ENCODE measurements around the gene LIN28A.

The LIN28A gene

GRCh38 chr1:26432793-26433192 is 22.2 kb downstream of the LIN28A start:
- in situ Hi-C loops (cut with MboI; ENCODE audit: low sequenced_read_pairs): no loop called here

- in situ Hi-C loops (cut with MboI; ENCODE audit: low sequenced_read_pairs): no loop called here
Observed at GRCh38 chr1:26434161-26434752, 23.6 kb downstream of the LIN28A start.

GRCh38 chr1:26438041-26438440 is 27.4 kb downstream of the LIN28A start:
- in situ Hi-C loops (cut with MboI; ENCODE audit: low sequenced_read_pairs): no loop called here

- in situ Hi-C loops (cut with MboI; ENCODE audit: low sequenced_read_pairs): no loop called here
Observed at GRCh38 chr1:26440259-26440658, 29.6 kb downstream of the LIN28A start.

- in situ Hi-C loops (cut with MboI; ENCODE audit: low sequenced_read_pairs): no loop called here
Observed at GRCh38 chr1:26449868-26450267, 39.3 kb downstream of the LIN28A start.

DNA sequence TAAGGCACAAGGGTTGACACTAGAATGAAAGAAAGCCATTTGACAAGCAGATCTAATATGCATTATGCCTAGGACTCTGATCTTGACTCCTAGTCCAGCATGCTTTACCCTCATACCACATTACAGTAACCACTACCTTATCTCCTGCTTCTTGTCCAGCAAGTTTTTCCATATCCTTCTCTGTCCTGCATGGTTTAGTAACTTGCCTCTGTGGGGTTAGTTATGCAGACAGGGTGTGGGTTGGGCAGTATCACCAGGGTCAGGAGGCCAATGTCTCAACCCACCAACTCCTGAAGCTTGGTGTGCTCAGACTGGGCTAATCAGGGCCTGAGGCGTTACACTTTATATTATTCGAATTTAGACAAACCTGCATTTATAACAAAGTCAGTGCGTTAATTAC is 40.3 kb downstream of the LIN28A start:
- in situ Hi-C loops (cut with MboI; ENCODE audit: low sequenced_read_pairs): no loop called here

DNA sequence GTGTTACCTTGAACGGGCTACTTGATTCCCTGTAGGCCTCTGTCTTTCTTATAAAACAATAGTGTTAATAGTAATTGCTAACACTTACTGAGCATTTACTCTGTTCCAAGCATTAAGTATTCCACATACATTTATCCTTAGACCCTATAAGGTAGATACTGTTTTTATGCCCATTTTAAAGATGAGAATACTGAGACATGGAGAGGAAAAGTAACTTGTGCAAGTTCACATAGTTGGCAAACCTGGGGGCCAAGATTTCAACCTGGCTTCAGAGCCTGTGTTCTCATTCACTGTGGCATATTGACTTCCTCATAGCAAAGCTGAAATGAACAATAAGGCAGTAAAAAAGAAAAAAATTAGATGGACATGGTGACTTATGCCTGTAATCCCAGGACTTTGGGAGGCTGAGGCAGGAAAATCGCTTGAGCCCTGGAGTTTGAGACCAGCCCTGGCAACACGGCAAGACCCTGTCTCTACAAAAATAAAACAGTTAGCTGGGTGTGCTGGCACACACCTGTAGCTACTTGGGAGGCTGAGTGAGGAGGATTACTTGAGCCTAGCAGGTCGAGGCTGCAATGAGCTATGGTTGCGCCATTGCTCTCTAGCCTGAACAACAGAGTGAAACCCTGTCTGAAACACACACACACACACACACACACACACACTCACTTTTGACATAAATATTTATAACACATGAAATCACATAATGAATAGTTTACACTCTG is 42.0 kb downstream of the LIN28A start:
- in situ Hi-C loops (cut with MboI; ENCODE audit: low sequenced_read_pairs): no loop called here

GRCh38 chr1:26459148-26459547 is 48.5 kb downstream of the LIN28A start:
- in situ Hi-C loops (cut with MboI; ENCODE audit: low sequenced_read_pairs): no loop called here

DNA sequence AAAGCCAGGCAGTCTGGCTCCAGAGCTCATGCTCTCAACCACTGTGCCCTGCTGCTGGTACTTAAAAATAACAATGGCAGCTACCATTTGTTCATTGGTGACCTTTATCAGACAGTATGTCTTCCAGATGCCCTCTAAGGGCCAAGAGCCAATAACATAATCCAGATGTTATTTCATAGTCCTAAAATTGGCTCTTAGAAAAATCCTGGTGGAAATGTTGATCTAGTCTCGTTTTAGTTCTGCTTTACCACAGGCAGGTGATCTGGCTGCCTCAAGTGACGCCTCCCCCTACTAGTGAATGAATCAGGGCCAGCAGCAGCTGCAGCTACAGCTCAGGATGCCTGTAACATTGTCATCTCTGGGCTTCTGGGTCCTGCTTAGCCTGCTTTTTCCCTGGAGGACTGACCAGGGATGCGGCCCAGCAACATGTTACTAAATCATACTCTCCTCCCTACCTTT is 49.0 kb downstream of the LIN28A start:
- in situ Hi-C loops (cut with MboI; ENCODE audit: low sequenced_read_pairs): no loop called here

DNA sequence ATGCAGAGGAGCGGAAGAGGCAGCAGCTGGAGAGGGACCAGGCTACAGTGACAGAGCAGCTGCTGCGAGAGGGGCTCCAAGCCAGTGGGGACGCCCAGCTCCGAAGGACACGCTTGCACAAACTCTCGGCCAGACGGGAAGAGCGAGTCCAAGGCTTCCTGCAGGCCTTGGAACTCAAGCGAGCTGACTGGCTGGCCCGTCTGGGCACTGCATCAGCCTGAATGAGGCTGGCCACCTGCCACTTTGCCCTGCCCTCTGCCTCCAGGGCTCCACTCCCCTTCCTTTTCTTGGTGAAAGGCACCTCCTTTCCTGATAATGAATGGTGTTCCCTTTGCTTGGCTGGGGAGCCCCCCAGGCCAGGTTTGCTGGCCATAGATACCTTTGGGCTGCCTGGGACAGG is 58.3 kb downstream of the LIN28A start:
- in situ Hi-C loops (cut with MboI; ENCODE audit: low sequenced_read_pairs): no loop called here

DNA sequence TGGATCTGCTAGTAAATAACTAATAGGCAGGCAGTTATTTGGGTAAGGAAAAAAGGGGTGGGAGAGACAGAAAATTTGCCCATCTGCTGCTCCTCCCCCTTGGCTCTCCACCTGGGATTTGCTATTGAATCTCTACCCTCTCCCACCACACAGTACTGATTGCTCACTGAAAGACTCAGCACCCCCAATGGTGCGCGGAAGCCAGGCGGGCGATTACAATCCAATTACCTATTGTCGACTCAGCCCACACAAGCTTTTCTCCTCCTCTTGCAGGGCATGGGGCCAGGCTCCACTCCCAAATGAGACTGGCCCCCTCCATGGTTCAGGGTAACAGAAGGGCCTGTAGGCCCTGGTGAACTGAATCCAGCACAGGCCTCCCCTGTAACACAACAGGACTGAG is 58.9 kb downstream of the LIN28A start:
- in situ Hi-C loops (cut with MboI; ENCODE audit: low sequenced_read_pairs): no loop called here

- in situ Hi-C loops (cut with MboI; ENCODE audit: low sequenced_read_pairs): no loop called here
Observed at GRCh38 chr1:26470878-26471497, 60.4 kb downstream of the LIN28A start.

DNA sequence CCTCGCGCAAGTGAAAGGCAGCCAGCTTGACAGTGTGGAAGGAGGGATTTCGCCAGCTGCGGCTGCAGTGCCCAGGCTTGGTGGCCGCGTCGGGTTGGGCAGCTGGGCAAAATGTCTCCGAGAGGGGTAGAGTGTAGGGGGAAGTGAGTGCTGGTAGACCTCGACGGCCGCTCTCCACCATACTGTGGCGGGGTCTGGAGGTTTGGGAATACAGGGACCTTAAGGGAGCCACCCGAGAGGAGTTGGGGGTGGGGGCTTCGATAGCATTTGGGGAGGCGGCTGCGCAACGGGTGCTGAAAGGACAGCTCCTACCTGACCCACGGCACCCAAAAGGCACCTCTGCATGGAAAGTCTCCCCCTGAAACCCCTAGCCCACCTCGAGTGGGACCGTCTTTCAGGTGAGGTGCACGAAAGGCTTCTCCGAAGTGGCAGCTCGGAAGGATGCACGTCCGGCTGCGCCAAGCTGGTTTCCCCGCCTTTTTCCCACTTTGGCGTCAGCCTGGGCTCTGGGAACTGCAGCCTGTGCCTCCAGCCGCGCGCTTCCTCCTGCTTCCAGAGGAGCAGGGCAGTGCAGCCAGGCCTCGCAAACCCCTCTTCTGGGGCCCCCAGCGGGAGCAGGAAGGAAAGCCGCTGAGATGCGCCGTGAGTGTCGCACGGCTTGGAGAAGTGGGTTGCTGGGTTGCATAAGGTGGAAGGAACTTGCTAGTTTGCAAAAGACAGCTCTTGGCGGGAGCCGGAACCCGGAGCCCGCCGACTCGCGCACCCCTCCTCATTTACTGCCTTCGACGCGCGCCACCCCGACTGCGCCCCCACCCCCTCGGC is 61.1 kb downstream of the LIN28A start:
- in situ Hi-C loops (cut with MboI; ENCODE audit: low sequenced_read_pairs): no loop called here

- in situ Hi-C loops (cut with MboI; ENCODE audit: low sequenced_read_pairs): no loop called here
Observed at GRCh38 chr1:26472320-26472900, 61.8 kb downstream of the LIN28A start, which contains the start of gene HMGN2. TSS of gene HMGN2 (plus strand) at chr1:26472440. CDS start at chr1:26472613, 173 bp downstream.

DNA sequence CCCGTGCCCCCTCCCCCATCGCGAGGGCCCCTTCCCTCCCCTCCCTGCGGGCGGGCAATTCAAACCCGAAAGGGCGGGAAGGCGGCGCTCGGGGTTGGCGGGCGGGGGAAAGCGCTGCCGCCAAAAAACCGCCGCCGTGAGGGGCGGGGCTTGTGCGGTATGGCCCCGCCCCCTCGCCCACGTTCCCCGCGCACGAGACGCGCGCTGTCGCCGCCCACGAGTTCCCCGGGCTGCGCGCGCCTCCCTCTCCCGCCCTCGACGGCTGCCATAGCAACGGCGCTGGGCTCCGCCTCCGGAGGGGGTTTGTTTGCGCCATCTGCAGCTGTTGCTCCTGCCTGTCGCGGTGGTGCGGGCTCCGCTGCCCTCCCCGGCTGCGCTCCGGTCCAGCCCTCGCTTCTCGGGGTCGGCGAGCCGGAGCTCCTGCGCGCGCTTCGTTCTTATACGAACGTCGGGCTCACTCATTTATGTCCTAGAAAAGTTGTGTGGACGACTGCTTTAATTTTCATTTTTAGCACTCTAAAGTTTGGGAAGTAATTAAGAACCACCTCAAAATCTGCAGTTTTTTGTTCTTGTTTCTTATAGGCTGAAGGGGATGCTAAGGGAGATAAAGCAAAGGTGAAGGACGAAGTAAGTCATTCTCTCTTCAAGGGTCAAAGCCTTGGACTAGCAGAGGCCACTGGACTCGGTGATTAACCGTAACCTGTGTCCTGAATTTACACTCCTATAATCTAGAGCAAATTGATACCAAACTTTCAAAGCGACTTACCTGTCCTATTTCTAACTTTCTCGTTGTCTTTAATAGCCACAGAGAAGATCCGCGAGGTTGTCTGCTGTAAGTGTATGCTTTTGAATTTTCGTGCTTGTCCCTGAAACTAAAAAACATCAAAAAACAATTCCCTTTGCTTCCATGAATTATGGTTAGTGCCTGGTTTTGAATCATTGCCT is 62.6 kb downstream of the LIN28A start:
- in situ Hi-C loops (cut with MboI; ENCODE audit: low sequenced_read_pairs): no loop called here

- in situ Hi-C loops (cut with MboI; ENCODE audit: low sequenced_read_pairs): no loop called here
Observed at GRCh38 chr1:26474818-26475217, 64.2 kb downstream of the LIN28A start.

DNA sequence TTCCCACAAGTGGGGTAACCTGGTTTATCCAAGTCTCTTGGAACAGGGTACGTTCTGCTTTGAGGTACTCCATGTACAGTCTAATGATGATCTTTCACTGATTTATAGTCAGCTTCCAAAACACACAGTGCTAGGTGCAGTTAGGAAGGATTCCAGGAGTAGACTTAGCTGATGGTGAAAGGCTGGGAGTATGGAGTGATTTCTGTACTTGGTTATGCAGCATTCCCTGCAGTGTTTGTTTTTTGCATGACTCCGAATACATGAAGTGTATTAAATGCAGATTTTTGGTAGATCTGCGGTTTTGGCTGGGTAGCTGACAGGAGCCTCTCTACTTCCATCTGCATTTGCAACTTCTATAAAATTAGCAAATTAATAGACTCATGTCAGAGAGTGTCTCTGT is 65.4 kb downstream of the LIN28A start:
- in situ Hi-C loops (cut with MboI; ENCODE audit: low sequenced_read_pairs): no loop called here

- in situ Hi-C loops (cut with MboI; ENCODE audit: low sequenced_read_pairs): no loop called here
Observed at GRCh38 chr1:26476958-26477357, 66.3 kb downstream of the LIN28A start.

DNA sequence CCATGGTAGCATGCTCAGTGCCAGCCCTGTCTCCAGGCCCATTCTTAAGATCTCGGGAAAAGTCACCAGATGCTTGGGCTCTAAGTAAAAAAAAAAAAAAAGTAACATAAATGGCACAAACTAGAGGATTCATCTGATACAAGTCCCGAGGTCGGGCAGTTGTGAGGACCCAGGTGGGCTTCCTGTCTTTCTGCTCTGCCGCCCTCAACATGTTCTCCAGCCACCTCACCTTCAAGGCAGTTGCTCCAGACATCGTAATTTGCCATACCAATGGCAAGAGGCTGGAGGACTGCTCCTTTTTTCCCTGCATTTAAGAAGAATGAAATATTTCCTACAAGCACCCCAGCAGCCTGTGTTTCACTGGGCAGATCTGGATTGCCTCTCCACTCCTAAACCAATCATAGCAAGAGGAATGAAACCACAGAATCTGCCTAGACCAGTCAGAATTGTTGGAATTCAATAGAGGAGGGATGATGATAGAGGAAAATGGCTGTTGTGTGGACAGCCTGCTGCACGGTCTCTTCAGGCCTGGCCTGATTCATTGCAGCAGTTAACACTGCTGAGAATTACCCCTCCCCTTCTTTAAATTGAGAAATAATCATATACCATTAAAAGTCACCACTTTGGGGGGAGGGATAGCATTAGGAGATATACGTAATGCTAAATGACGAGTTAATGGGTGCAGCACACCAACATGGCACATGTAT is 67.0 kb downstream of the LIN28A start:
- in situ Hi-C loops (cut with MboI; ENCODE audit: low sequenced_read_pairs): no loop called here

Data from hTERT RPE-1 (cell line).